GM19452 (cell line): ENCODE data around the gene BSCL2.
A peak's percentile ranks its signal among the peaks of the same experiment; 100 is the strongest.
"Not testable (repeated sequence)": the region's sequence is repeated elsewhere in the genome, so short reads cannot be mapped to it uniquely, and the experiment has no call there.

Source experiments
- ATAC-seq: cut with Tn5 transposase; IDR thresholded peaks from one replicate; pipeline ENCODE4 v1.9.1; 2021; ENCODE audit not compliant: unreplicated experiment

The BSCL2 gene

DNA sequence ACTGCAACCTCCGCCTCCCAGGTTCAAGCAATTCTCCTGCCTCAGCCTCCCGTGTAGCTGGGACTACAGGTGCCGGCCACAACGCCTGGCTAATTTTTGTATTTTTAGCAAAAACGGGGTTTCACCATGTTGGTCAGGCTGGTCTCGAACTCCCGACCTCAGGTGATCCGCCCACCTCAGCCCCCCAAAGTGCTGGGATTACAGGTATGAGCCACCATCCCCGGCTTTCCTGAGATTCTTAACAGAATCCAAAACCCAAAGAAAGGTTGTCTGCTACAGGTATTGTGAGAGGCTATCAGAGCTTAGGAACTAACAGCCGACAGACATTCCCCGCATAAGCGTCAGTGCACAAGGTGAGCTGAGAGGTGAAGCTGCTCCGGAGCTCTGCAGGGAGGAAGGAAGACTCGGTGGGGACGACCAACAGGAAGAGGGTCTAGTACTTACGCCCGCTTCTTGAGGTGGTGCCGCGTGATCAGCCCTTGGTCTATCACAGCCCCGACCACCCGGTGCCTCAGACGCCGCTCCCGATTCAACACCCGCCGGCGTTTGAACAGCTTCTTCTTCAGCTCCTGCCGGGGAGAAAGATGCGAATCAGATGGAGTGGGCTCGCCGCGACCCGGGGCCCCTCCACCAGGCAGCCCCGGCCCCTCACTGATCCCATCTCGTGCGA is 42.7 kb downstream of the BSCL2 start:
- peak; percentile 18 for ATAC-seq

DNA sequence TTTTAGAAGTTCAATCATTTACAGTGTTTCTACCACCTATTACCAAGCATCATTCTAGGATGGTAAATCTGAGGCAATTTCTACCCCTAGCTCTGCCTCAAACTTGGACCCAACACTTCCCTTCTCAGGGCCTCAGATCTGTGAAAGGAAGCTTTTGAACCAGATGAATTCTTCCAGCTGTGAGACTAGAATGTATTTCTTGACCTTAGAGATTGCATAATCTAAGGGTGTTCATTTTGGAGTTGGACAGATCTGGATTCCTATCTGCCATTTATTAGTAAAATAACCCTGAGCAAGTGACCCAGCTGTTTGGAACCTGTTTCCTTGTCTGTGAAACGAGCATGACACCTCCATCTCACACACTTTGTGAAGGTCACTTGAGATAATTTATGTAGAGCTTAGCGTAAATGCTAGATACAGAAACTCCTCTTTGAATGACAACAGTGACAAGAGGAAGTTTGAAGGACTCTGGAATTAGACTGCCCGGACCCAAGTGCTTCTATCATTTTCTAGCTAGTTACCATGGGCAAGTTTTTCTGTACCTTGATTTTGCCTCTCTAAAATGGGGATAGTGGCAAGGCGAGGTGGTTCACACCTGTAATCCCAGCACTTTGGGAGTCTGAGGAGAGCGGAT is 50.3 kb downstream of the BSCL2 start:
- no peak for ATAC-seq

DNA sequence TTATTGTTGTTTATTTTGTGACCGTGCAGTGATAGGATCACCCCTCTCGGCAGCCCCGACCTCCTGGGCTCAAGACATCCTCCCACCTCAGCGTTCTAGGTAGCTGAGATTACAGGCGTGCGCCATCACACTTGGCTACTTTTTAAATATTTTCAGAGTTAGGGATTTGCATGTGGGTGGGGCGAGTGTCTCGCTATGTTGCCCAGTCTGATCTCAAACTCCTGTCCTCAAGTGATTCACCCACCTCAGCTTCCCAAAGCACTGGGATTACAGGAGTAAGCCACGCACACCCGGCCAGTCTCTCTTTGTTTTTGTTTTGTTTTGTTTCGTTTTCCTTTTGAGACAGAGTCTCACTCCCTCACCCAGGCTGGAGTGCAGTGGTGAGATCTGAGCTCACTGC is 52.9 kb downstream of the BSCL2 start:
- no peak for ATAC-seq

GRCh38 chr11:62652161-62653006 is 54.8 kb downstream of the BSCL2 start:
- peak; percentile 11 for ATAC-seq

GRCh38 chr11:62650283-62650682 is 56.9 kb downstream of the BSCL2 start:
- not testable (repeated sequence) for ATAC-seq

- no peak for ATAC-seq
Observed at GRCh38 chr11:62649486-62649885, 57.7 kb downstream of the BSCL2 start.

GRCh38 chr11:62648967-62649364 is 58.3 kb downstream of the BSCL2 start:
- no peak for ATAC-seq

DNA sequence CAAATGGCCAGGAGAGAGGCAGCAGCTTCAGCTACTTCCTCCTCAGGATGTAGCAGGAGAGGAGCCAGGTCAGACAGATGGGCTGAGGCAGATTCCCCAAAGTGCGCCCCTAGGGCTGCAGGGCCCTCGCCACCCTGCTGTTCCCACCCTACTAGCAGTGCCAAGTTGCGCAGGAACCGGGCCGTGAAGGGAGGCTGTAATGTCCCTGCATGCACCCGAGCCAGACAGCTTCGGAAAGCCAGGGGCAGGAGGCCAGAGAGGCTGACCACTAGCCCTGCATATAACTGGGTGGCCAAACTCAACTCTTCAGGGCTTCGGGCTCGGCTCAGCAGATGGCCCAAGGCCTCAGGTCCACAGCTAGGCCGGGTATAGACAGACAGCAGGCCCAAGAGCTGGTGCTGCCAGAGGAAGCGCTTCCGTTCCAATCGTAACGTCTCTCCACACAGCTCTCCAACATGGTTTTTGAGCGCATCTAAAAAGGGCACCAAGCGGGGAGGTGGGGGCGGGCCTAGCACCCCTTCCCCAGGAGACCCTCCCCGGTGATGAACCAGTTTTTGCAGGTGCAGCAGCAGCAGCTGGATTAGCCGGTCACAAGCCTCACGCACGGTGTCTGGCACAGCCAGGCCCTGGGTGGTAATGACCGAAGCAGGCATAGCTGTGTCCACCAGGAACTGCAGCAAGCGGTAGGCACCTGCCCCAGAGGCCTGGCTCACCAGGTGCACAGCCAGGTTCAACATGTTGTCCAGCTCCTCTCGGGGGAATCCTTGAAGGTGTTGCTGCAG is 58.8 kb downstream of the BSCL2 start:
- no peak for ATAC-seq

GRCh38 chr11:62647609-62648005 is 59.6 kb downstream of the BSCL2 start:
- ATAC-seq, result no peak

DNA sequence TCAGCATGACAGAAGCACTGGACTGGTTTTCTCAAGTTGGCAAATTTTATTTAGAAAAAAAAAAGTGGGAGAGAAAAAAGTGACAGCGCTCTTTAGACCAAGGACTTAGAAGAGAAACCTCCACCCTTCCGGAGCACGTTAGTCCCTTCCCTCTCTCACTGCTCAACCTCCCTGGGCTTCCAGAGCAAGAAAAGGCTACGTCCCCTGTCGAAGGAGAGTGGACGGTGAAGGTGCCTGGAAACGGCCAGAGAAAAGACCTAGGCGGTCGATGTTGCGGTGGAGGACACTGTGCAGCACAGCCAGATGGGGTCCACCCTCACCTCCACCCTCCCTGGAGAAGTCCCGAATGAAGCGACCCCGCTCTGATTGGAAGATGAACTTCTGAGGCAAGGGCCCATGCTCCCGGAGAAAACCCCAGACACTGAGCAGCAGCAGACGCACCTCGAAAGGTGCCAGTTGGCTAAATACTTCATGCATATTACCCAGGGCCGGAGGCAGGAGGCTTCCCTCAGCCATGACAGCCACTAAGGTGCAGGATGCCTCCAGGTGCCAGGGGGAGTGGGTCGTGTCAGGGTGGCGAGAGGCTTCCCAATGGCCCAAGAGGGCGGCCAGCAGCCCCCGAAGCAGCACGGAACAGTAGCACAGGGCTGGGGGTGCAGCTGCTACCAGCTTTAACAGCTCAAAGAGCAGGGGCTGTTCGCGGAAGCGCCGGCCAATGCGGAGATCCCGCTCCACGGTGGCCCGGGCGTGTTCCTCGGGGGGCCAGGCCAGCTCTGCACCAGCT is 60.2 kb downstream of the BSCL2 start:
- ATAC-seq, result no peak

- peak; percentile 90 for ATAC-seq
Observed at GRCh38 chr11:62645946-62646824, 61.0 kb downstream of the BSCL2 start, which contains the start of gene GANAB. GANAB (minus strand) TSS chr11:62646613; CDS start chr11:62646599, 14 bp downstream.

DNA sequence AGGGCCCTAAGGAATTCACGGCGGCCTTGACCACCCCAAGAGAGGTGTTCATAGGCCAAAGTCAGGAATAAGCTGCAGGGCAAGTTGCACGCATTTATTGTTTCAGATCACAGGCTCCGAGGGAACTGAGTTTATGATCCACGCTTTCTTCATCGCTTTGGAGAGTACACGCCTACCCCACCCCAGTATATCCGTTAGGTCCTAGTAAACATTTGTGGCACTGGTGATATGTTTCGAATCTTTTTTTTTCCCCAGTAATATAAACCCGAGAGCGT is 61.6 kb downstream of the BSCL2 start:
- ATAC-seq, result no peak

DNA sequence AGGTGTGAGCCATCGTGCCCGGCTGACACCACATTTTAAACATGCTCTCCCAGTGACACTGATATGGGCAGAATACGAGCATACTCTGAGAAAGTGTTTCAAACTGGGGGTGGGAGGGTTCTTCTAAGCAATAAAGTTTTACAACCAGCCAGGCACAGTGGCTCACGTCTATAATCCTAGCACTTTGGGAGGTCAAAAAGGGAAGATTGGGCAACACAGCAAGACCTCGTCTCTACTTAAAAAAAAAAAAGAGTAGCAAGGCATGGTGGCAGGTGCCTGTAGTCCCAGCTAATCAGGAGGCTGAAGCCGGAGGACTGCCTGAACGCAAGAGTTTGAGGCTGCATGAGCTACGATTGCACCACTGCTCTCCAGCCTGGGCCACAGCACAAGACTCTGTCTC is 63.0 kb downstream of the BSCL2 start:
- ATAC-seq, result no peak
